T-helper 2 cell treated with Interferon-gamma antibody and Interleukin-4, amounts not matched to agents 100 ng/mL and 5 ng/mL, for 36 hours (primary cell): ENCODE data around the gene TP53INP2. TPM values are rescaled to one million over a fixed set of nuclear protein-coding genes. Genes with fewer than 3 reads are reported as not detected.
"Not testable (repeated sequence)": the region's sequence is repeated elsewhere in the genome, so short reads cannot be mapped to it uniquely, and the experiment has no call there.

Experiments used
- intact Hi-C: fragments of 100-400 bp; cut with micrococcal nuclease; formaldehyde crosslinking; loops from one replicate; pipeline ENCODE4 v1.15.1; 2023
- total RNA-seq: library from RNA; stranded (reverse); gene quantifications from 2 replicates; pipeline ENCODE4 v1.2.3, GENCODE V29; 2022

The TP53INP2 gene
- total RNA-seq, 1 donor from 2014 or later, result 1.6 TPM

- intact Hi-C loops, result no loop called here
Measured at GRCh38 chr20:34720266-34720665, 16.1 kb downstream of the TP53INP2 start.

GRCh38 chr20:34722560-34722959, 18.4 kb downstream of the TP53INP2 start:
- intact Hi-C loops, result not testable (repeated sequence)

- intact Hi-C loops, result no loop called here
Measured at GRCh38 chr20:34724172-34724571, 20.0 kb downstream of the TP53INP2 start.

- intact Hi-C loops, result no loop called here
Measured at GRCh38 chr20:34729416-34729815, 25.3 kb downstream of the TP53INP2 start.

GRCh38 chr20:34732523-34732922, 28.4 kb downstream of the TP53INP2 start:
- intact Hi-C loops, result no loop called here

GRCh38 chr20:34736106-34736735, 32.1 kb downstream of the TP53INP2 start:
- intact Hi-C loops, result no loop called here

GRCh38 chr20:34743039-34743438, 38.9 kb downstream of the TP53INP2 start:
- intact Hi-C loops, result no loop called here

GRCh38 chr20:34744340-34744739, 40.2 kb downstream of the TP53INP2 start:
- intact Hi-C loops, result no loop called here

- intact Hi-C loops, result no loop called here
Measured at GRCh38 chr20:34744847-34745246, 40.7 kb downstream of the TP53INP2 start.

- intact Hi-C loops, result no loop called here
Measured at GRCh38 chr20:34746674-34747073, 42.5 kb downstream of the TP53INP2 start.

- intact Hi-C loops, result no loop called here
Measured at GRCh38 chr20:34747479-34747878, 43.3 kb downstream of the TP53INP2 start.

- intact Hi-C loops, result no loop called here
Measured at GRCh38 chr20:34748709-34749108, 44.6 kb downstream of the TP53INP2 start.

GRCh38 chr20:34750484-34750883, 46.3 kb downstream of the TP53INP2 start:
- intact Hi-C loops, result no loop called here

- intact Hi-C loops, result no loop called here
Measured at GRCh38 chr20:34751453-34751852, 47.3 kb downstream of the TP53INP2 start.

- intact Hi-C loops, result no loop called here
Measured at GRCh38 chr20:34753706-34754461, 49.7 kb downstream of the TP53INP2 start.

- intact Hi-C loops, result no loop called here
Measured at GRCh38 chr20:34754611-34755010, 50.5 kb downstream of the TP53INP2 start.

GRCh38 chr20:34755367-34755766, 51.2 kb downstream of the TP53INP2 start:
- intact Hi-C loops, result no loop called here

GRCh38 chr20:34762031-34762555, 57.9 kb downstream of the TP53INP2 start:
- intact Hi-C loops, result no loop called here

Other genes starting within 250 kb of the TP53INP2 start
- gene DYNLRB1, start 187.9 kb upstream of the TP53INP2 start, total RNA-seq, result 84.1 and 85.4 TPM in 2 replicates
- gene MAP1LC3A, start 145.6 kb upstream of the TP53INP2 start, total RNA-seq, result 2.7 and 2.8 TPM in 2 replicates
- gene PIGU, start 27.3 kb upstream of the TP53INP2 start, total RNA-seq, result 22.0 and 23.3 TPM in 2 replicates
- 33.8 and 33.9 TPM in 2 replicates for gene NCOA6, start 121.3 kb downstream of the TP53INP2 start, total RNA-seq
- 10.2 and 11.6 TPM in 2 replicates for gene GGT7, start 168.5 kb downstream of the TP53INP2 start, total RNA-seq
- 36.4 and 44.5 TPM in 2 replicates for gene ACSS2, start 172.3 kb downstream of the TP53INP2 start, total RNA-seq